CD4-positive, alpha-beta T cell (primary cell): ENCODE measurements around the gene MCTP1. TPM values are rescaled to one million over a fixed set of nuclear protein-coding genes. Genes with fewer than 3 reads are reported as not detected.

Experiments
- ATAC-seq: fragments of 200-7000 bp; cut with Tn5 transposase; one replicate; pipeline ENCODE4 v1.10.0; 2022; ENCODE audit warnings: mild to moderate bottlenecking; ENCODE audit not compliant: poor library complexity
- CTCF ChIA-PET: fragments of 350-600 bp; sonication (Branson Sonifier 250); formaldehyde crosslinking; loops from one replicate; lab custom pipeline; 2021; ENCODE audit warnings: antibody characterized with exemption, inconsistent platforms; lab: Charles Lee
- POLR2A ChIA-PET: fragments of 350-600 bp; sonication (Branson Sonifier 250); formaldehyde crosslinking; loops from one replicate; lab custom pipeline; 2021; ENCODE audit warnings: antibody characterized with exemption, inconsistent platforms; lab: Charles Lee
- DNase-seq, 14 experiments: peaks; one replicate each; pipeline ENCODE4 v3.0.0-alpha.2; 2013 to 2020; ENCODE audit warnings: mixed read lengths in 2 of 14
- H3K27ac ChIP-seq, 2 donors: one replicate each; pipeline versions ENCODE4 v1.5.1 to v1.7.0; 2013; ENCODE audit warnings: low read length in 2 of 2, low read depth in 1 of 2, mild to moderate bottlenecking in 1 of 2
- H3K27me3 ChIP-seq, 2 experiments: 1 replicate in 1 of 2; 2 replicates in 1 of 2; pipeline versions ENCODE4 v1.6.1 to v1.7.0; 2013; ENCODE audit warnings: low read length in 2 of 2, control low read depth in 1 of 2, mild to moderate bottlenecking in 1 of 2, moderate library complexity in 1 of 2; ENCODE audit not compliant: insufficient read depth in 2 of 2, control insufficient read depth in 1 of 2
- H3K36me3 ChIP-seq: one replicate; pipeline ENCODE4 v1.6.1; 2013; ENCODE audit warnings: low read length, control low read depth; ENCODE audit not compliant: insufficient read depth
- H3K4me1 ChIP-seq: one replicate; pipeline ENCODE4 v1.6.1; 2013; ENCODE audit warnings: low read length, control low read depth; ENCODE audit not compliant: insufficient read depth
- H3K4me3 ChIP-seq: one replicate; pipeline ENCODE4 v1.5.1; 2013; ENCODE audit warnings: mild to moderate bottlenecking, low read length, moderate library complexity
- H3K9me3 ChIP-seq, 2 experiments: 1 replicate in 1 of 2; 2 replicates in 1 of 2; pipeline versions ENCODE4 v1.6.1 to v1.7.0; 2013; ENCODE audit warnings: low read length in 2 of 2, mild to moderate bottlenecking in 2 of 2, control low read depth in 1 of 2, moderate library complexity in 1 of 2; ENCODE audit not compliant: control insufficient read depth in 1 of 2, insufficient read depth in 1 of 2
- H3K27ac Mint-ChIP-seq: one replicate; pipeline ENCODE4 v1.8.0; 2020; ENCODE audit warnings: mixed read lengths
- H3K27me3 Mint-ChIP-seq: one replicate; pipeline ENCODE4 v1.8.0; 2021; ENCODE audit warnings: mixed read lengths
- H3K36me3 Mint-ChIP-seq: one replicate; pipeline ENCODE4 v1.8.0; 2021; ENCODE audit warnings: low read depth, mixed read lengths
- H3K4me1 Mint-ChIP-seq: one replicate; pipeline ENCODE4 v1.8.0; 2021; ENCODE audit warnings: low read depth, mixed read lengths
- H3K4me3 Mint-ChIP-seq: one replicate; pipeline ENCODE4 v1.8.0; 2020; ENCODE audit warnings: mild to moderate bottlenecking, mixed read lengths
- H3K9me3 Mint-ChIP-seq: one replicate; pipeline ENCODE4 v1.8.0; 2020; ENCODE audit warnings: mixed read lengths
- CTCF ChIP-seq: fragments of 200-600 bp; IDR thresholded peaks from one replicate; pipeline ENCODE4 v1.8.0; 2022; ENCODE audit warnings: antibody characterized with exemption, mild to moderate bottlenecking
- intact Hi-C, 2 experiments: fragments of 100-400 bp; cut with DNase I in 1 of 2; cut with micrococcal nuclease in 1 of 2; formaldehyde crosslinking; loops; one replicate each; pipeline versions ENCODE4 v1.15.1 to v1.9.0; 2023 to 2025; cut with DNase I, micrococcal nuclease
- total RNA-seq, 174 experiments: library from RNA in 2 of 174; stranded (reverse) in 2 of 174; gene quantifications; one replicate each; pipeline ENCODE4 v1.2.3 and lab custom pipeline; 2021 to 2026

The MCTP1 gene
- total RNA-seq, 2 experiments from 2014 or later = 2.1 to 2.7 TPM

DNA sequence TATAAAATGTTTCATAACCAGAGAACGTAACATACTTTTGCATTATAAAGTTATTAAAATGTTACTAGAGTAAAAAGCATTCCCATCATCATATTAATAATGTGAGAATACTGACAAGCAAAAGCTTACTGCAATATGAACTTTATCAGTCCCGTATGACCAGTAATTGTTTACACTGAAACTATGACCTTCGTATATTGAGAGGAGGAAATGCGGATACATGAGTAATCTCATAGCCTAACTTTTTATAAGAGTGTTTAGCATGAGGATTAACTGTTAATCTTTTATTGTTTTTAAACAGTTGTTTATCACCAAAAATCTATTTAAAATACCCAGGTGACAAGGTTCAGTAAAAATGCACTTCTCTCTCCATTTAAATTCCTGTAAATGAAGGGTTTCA, 394.0 kb downstream of the MCTP1 start:
- Mint-ChIP-seq H3K4me3 (no peak overlapping the region), H3K4me1 (no peaks in the 10 kb centered on the region)

GRCh38 chr5:94888674-94889073, 396.2 kb downstream of the MCTP1 start:
- H3K4me1 Mint-ChIP-seq = no peaks in the 10 kb centered on the region
- Histone ChIP-seq H3K27me3 (no peaks in the 10 kb centered on the region), H3K4me1 (no peaks in the 10 kb centered on the region), H3K27ac (no peak overlapping the region), H3K36me3 (no peaks in the 10 kb centered on the region), H3K9me3 (no peaks in the 10 kb centered on the region), H3K4me3 (no peak overlapping the region)
- no peak for ATAC-seq
- ChIA-PET CTCF (no interaction called here), POLR2A (no interaction called here)
- intact Hi-C loops = no loop called here
- TF ChIP-seq CTCF = no peak
- no peaks in the 10 kb centered on the region for H3K9me3 Mint-ChIP-seq
- DNase-seq = no peak
- no peak overlapping the region for H3K4me3 Mint-ChIP-seq
- no peaks in the 10 kb centered on the region for H3K27me3 Mint-ChIP-seq
- H3K27ac Mint-ChIP-seq = no peak overlapping the region
- no peaks in the 10 kb centered on the region for H3K36me3 Mint-ChIP-seq

More for the DNA sequence above, 394.0 kb downstream of the MCTP1 start:
- DNase-seq (no peak), ATAC-seq (no peak)
- ChIA-PET POLR2A (no interaction called here), CTCF (no interaction called here)
- Histone ChIP-seq H3K4me1 (no peaks in the 10 kb centered on the region), H3K4me3 (no peak overlapping the region), H3K9me3 (no peaks in the 10 kb centered on the region), H3K27ac (no peak overlapping the region), H3K27me3 (no peaks in the 10 kb centered on the region), H3K36me3 (no peaks in the 10 kb centered on the region)
- no peaks in the 10 kb centered on the region for H3K36me3 Mint-ChIP-seq
- H3K9me3 Mint-ChIP-seq = no peaks in the 10 kb centered on the region
- H3K27me3 Mint-ChIP-seq = no peaks in the 10 kb centered on the region
- intact Hi-C loops = no loop called here
- no peak for TF ChIP-seq CTCF
- H3K27ac Mint-ChIP-seq = no peak overlapping the region

GRCh38 chr5:94885931-94886330, 399.0 kb downstream of the MCTP1 start:
- H3K9me3 Mint-ChIP-seq = no peaks in the 10 kb centered on the region
- H3K27ac ChIP-seq = no peak overlapping the region
- CTCF ChIA-PET = no interaction called here
- H3K4me1 Mint-ChIP-seq = no peaks in the 10 kb centered on the region
- no peaks in the 10 kb centered on the region for H3K27me3 ChIP-seq
- ATAC-seq (no peak), DNase-seq (no peak)
- no peaks in the 10 kb centered on the region for H3K36me3 Mint-ChIP-seq
- H3K27ac Mint-ChIP-seq = no peak overlapping the region
- POLR2A ChIA-PET = no interaction called here
- no peaks in the 10 kb centered on the region for H3K4me1 ChIP-seq
- H3K27me3 Mint-ChIP-seq = no peaks in the 10 kb centered on the region
- no peak overlapping the region for H3K4me3 ChIP-seq
- H3K36me3 ChIP-seq = no peaks in the 10 kb centered on the region
- H3K4me3 Mint-ChIP-seq = no peak overlapping the region
- no peaks in the 10 kb centered on the region for H3K9me3 ChIP-seq
- intact Hi-C loops = no loop called here
- no peak for TF ChIP-seq CTCF
